ENCODE results near the gene RYR2.
A peak's percentile ranks its signal among the peaks of the same experiment; 100 is the strongest.

Gene RYR2

DNA sequence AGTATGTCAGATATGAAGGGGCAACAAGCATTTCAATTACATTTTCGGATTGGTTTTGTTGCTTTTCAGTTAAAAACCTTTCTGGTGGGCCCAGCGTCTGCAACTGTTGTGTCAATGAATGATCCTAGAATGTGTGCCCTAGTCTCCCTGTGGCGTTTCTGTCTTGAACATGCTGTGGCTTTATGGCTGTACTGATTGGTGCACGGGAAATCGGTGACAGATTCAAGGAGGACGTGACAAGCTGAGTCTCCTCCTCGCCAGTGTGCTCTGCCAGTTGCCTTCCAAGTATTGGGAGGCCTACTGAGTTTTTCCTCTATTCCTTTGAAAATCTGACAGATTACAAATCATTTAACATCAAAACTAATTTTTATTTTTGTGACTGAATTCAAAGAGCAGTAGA, 721.2 kb downstream of the RYR2 start:
- H3K4me3 ChIP-seq (ENCODE audit: low read length): no peak overlapping the region
- no peak for DNase-seq (ENCODE audit: low read depth, low spot score)

DNA sequence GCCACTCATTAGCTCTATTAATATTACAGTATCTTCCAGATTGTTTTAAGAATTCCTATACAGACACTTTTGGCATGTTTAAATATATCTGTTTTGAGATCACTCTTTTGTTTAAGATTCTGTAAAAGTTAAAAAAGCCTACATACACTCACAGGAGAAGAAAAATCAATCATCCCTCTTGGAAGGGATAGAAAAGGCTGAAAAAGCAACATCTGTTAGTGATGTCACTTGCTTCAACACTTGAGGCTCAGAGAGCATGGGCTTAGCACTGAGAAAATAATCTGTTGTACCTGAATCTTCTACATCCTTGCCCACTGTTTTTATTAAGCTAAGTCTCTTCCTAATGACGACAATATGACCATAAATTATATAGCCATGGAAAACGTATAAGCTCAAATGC, 721.8 kb downstream of the RYR2 start:
- no peak for DNase-seq (ENCODE audit: low read depth, low spot score)
- H3K4me3 ChIP-seq (ENCODE audit: low read length): no peak overlapping the region

DNA sequence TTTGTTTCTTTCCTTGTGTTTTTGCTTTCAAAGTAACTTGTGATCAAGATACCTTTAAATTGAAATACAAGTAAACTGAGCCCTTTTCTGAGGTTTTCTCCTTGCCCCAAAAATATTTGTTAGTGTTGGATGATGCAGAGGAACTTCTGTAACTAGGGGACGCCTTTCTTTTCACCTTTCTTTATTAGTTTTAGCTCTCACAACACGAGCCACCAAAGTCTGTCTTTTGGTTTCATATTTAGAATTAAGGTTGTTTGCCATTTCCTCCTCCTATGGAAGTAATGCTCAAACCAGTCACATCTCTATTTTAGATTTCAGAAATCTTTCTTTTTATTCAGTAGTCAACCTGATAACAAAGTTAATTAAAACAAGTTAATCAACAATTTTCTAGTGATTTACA, 727.9 kb downstream of the RYR2 start:
- no peak overlapping the region for H3K4me3 ChIP-seq (ENCODE audit: low read length)
- DNase-seq (ENCODE audit: low read depth, low spot score): no peak

DNA sequence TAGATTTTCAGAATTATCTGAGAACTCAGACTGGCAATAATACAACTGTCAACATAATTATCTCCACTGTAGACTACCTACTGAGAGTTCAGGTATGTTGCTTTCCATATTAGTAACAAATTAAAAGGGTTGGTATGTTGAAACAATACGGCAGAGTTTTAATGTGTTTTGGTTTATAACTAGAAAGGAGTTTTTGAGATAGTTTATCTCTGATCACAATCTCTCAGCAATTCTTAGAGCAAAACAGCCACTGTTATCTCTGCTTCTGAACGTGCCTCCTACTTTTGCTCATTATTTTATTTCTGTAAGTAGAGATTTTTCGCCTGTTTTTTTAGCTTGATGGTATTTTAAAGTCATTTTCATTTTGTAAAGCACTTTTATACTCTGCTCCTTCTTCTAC, 730.0 kb downstream of the RYR2 start:
- H3K4me3 ChIP-seq (ENCODE audit: low read length): no peak overlapping the region
- DNase-seq (ENCODE audit: low read depth, low spot score): no peak

DNA sequence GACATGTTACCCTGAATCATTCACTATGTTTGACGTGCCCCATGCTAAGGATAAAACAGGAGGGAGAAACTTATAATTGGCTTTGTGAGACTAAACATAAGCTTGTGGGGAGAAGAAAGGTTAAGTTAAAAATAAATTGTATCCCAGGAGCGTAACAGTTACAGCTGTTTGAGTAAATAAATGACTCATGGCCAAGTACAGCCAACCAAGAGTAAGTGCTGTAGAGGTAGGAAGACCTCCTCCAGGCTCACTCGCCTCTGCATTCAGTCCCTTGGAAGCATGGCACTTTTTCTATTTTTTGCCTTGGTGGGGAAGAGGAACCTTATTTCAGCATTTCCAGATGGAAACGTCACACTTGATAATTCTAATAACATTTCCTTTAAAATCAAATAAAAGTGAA, 732.3 kb downstream of the RYR2 start:
- no peak overlapping the region for H3K4me3 ChIP-seq (ENCODE audit: low read length)

DNA sequence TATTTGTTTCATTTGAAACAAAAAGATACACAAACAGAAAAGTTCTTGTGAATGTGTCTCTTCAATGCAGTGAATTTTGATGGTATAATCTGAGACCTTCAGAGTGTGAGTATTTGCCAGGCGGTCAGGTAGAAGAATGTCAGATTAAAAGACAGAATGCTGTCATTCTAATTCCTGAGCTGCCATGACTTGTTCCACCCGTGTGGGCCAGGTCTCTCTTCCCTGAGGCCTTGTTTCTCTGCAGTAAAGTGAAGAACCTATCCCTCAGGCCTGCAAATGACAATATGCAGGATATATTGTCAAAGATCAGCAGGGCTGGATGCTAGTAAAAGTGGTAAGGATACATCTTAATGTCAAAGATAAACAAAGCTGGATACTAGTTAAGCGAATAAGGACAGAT, 737.4 kb downstream of the RYR2 start:
- no peak for DNase-seq (ENCODE audit: low read depth, low spot score)
- H3K4me3 ChIP-seq (ENCODE audit: low read length): no peak overlapping the region

More for the DNA sequence above, 732.3 kb downstream of the RYR2 start:
- DNase-seq (ENCODE audit: low read depth, low spot score): no peak

DNA sequence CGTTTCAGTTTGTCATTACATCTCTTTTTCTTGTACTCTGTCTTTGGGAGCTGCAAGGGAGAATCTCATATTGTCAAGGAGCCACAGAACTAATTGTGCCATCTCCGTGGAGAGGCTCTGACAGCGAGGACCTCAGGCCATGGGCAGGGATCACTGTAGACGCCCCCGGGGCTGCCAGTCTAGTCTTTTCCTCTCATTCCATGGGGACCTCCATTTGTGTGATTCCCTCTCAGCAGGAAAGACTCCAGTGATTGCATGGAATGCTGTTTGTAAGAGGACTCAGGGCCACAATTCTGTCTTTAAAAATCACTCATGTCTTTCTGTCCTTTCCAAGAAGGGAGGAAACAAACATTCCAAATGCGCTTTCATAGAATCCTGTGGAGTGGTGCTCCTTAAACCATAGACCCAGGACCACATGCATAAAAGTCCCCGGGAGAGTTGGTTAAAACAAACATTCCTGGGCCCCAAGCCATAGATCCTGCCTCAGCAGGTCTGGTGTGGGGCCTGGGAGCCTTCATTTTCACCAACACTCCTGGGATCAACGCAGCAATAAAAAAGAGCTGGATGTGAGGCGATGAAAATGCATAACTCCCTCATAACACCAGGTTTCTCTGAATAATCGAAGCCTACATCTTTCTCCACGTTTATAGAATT, 744.2 kb downstream of the RYR2 start:
- no peak overlapping the region for H3K4me3 ChIP-seq (ENCODE audit: low read length)

DNA sequence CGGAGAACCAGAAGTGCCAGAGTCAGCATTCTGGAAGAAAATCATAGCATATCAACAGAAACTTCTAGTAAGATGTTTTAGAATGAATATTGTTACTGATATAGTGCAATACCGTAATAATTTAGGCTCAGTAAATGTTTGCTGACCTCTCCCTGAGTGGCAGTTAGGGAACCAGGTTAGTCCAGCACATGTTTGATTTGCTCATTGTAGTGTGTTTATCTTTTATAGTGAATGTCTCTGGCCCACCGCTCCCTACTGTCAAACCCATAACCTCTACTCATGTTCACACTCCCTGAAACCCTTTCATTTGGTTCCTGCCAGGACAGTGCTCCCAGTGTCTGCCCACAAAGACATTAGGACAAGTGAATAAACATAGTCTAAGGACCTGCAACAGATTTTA, 746.1 kb downstream of the RYR2 start:
- DNase-seq (ENCODE audit: low read depth, low spot score): no peak
- no peak overlapping the region for H3K4me3 ChIP-seq (ENCODE audit: low read length)

More for the DNA sequence above, 744.2 kb downstream of the RYR2 start:
- no peak for DNase-seq (ENCODE audit: low read depth, low spot score)

DNA sequence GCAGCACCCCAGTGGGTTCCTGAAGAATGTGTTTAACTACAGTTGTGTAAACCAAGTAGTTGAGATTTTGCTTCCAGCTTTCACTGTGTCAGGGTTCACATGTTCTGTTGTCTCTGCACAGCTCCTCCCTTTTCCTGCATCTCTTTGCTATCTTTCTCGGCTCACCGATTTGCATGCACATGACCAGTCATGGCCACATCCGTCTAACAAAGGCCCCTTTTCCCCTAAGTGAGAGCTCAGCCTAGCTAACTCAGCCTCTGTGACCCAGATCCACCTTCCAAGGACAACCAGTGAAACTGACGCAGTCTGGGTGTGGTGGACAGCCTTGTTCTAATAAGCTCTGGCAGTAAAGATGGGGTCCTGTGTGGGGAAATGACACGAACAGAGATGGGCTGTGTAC, 747.6 kb downstream of the RYR2 start:
- no peak overlapping the region for H3K4me3 ChIP-seq (ENCODE audit: low read length)
- no peak for DNase-seq (ENCODE audit: low read depth, low spot score)

DNA sequence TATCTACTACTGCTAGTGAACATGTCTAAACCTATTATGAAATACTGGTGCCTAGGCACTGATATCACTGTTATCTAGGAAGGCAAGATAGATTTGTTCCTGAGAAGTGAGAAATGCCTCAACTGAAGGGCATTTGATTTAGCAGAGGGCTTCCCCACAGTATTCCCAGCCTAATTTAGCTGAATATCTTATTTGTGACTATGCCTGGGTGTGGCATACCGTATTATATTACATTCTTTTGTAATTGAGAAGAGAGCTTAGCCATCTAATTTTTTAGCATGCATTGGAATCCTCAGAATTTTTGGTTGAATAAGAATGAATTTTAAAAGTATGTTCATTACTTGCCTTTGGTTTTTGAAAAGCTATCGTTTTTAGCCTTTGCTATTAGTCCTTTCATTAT, 749.6 kb downstream of the RYR2 start:
- no peak overlapping the region for H3K4me3 ChIP-seq (ENCODE audit: low read length)
- DNase-seq (ENCODE audit: low read depth, low spot score): no peak

DNA sequence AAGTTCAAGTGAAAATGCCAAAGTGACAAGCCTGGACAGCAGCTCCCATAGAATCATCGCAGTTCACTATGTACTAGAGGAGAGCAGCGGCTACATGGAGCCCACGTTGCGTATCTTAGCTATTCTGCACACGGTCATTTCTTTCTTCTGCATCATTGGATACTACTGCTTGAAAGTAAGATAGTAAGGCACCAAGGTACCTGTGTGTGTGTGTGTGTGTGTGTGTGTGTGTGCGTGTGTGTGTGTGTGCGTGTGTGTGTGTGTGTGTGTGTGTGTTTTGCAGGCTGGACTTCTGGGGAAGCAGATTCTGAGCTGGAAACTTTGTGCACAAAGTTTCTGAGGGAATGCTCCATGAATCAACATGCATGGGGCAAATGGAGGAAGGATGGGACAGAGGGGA, 750.2 kb downstream of the RYR2 start:
- no peak overlapping the region for H3K4me3 ChIP-seq (ENCODE audit: low read length)
- DNase-seq (ENCODE audit: low read depth, low spot score): no peak

DNA sequence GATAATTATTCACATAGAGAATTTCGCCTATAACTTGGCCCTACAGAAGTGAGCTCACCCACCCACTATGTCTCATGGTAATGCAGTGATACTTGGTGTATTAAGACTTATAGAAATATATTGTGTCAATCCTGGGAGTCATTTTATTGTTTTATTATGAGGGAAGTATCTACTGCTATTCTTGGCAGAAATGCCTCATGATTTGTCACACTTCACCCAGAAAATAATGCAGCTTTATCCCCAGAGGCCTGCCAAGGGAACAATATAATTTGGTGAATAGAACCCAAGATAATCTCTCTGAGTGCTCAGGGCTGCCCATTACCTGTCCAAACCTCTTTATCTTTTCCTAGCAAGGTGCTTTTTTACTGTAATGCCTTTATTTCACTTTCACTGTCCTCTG, 750.7 kb downstream of the RYR2 start:
- H3K4me3 ChIP-seq (ENCODE audit: low read length): no peak overlapping the region
- DNase-seq (ENCODE audit: low read depth, low spot score): no peak

DNA sequence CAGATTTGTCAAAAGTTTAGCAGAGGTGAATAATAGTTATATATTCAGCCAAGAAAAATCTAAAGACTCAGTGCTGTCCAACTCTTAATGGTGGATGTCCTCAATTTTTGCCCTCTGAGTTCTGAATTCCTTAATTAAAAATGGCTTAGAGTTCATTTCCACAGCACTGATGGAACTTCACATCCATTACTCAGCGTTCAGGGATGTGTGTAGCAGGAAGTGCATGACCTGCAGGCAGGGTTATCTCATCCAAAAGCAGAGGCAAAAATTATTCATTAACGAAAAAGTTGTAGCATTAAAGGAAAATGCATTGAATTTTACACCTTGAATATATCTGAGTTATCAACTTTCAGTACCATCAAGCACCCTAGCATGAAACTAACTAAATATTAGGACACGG, 752.1 kb downstream of the RYR2 start:
- no peak for DNase-seq (ENCODE audit: low read depth, low spot score)
- H3K4me3 ChIP-seq (ENCODE audit: low read length): no peak overlapping the region

DNA sequence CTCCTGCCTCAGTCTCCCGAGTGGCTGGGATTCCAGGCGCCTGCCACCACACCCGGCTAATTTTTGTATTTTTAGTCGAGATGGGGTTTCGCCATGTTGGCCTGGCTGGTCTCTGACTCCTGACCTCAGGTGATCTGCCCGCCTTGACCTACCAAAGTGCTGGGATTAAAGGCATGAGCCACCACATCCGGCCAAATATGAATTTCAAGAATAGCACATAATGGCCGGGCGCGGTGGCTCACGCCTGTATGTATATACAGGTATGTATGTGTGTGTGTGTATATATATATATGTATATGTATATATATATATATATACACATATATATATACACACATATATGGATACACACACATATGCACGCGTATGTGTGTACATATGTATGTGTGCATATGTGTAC, 753.6 kb downstream of the RYR2 start:
- no peak for DNase-seq (ENCODE audit: low read depth, low spot score)
- H3K4me3 ChIP-seq (ENCODE audit: low read length): no peak overlapping the region

DNA sequence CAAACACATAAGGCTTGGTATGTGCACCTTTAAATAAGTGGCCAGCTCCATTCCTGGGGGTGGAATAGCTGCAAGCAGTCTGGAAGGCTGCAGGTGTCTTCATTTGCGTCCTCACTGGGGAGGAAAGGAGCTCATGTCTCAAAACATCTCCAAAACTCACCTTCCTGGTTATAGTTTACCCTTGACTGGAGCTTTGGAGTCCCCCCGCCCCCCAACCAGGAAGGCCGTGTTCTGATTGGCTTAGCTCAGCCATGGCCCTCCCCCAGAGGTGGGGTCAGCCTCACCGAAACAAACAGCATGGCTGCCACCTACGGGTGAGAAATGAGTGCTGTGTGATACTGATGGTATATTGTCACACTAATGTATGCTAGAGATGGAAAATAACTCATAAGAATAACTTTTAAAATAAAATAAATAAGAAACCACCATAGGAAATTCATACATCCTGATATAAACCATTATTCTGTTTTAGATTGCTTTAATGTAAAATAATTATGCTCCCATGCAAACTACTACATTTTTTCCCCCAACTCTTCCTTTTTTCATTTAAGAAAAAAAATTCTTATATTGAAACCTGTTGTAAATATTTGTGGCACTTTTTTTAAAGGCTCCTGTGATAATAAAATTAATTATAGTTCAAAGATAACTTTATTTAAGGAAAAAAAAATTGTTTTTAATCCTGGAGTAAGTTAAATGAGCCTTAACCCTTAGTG, 757.9 kb downstream of the RYR2 start:
- H3K4me3 ChIP-seq (ENCODE audit: low read length): no peak overlapping the region
- peak; percentile 71 for DNase-seq (ENCODE audit: low read depth, low spot score)

DNA sequence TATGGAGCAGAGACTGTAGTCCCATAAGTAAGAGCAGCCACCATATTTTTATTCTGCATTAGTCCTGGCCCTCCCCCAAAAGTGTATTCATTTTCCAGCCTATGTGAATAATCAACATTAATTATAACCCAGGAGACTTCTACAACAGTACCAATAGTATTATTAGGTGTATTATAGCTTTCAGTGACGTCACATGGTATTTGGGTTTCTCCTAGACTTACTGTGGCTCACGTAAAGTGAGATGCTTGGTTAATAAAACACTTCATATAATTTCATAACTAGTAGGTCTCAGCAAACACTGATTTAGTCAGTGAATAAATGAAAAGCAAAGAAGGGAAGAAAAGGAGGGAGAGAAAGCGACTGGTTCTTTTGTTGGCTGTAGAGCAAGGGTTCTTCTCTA, 762.5 kb downstream of the RYR2 start:
- no peak overlapping the region for H3K4me3 ChIP-seq (ENCODE audit: low read length)
- no peak for DNase-seq (ENCODE audit: low read depth, low spot score)

DNA sequence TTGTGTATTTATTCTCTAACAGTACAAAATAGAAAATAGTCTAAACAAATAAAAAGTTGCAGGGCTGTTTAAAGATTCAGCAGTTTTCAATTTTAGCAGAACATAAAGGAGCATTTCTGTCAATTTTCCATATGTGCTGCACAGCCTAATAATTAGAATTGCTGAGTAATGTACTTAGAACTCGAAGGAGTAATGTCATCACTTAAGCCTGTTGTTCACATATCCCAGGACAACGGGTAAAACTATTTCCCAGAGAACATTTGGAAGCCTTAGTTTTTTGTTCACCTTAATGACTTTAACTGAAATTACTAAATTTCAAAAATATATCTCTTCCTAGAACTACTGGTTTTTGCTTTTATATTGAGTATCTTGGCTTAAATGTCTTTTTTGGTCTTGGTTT, 767.1 kb downstream of the RYR2 start:
- H3K4me3 ChIP-seq (ENCODE audit: low read length): no peak overlapping the region
- DNase-seq (ENCODE audit: low read depth, low spot score): no peak

DNA sequence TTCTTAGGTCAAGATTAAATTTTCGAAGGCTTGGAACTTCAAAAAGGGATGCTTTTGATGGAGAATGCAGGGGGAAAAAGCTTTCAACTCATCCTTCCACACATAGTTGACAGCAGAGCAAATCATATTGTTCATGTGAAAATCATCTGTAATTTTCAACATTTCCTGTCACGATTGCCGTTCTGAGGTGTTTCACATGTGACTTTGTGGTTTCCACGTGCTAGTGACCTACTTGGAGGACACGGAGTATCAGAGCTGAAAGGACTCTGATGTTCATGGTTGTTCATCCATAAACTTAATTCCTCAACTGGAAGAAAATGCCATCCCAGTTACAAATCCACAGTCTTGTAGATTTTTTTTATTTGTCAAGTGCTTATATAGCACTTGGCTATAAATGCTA, 769.6 kb downstream of the RYR2 start:
- H3K4me3 ChIP-seq (ENCODE audit: low read length): no peak overlapping the region
- DNase-seq (ENCODE audit: low read depth, low spot score): no peak

DNA sequence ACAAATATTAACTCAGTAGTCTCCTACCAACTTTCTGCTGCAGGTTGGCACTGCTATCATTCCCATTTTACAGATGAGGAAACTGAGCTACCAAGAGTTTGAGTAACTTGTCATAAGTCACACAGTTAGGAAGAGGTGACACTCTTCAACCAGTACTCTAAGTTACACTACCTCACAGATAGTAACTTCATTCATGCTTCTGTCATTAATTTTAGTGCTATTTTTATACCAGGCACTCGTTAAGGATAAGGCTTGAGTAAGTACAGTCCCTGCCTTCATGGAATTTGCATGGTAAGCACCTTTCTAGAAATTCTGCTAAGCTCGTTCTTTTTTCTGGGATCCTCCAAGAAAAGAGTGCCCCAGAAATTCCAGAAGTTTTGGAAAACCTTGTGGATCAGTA, 770.1 kb downstream of the RYR2 start:
- no peak for DNase-seq (ENCODE audit: low read depth, low spot score)
- H3K4me3 ChIP-seq (ENCODE audit: low read length): no peak overlapping the region

DNA sequence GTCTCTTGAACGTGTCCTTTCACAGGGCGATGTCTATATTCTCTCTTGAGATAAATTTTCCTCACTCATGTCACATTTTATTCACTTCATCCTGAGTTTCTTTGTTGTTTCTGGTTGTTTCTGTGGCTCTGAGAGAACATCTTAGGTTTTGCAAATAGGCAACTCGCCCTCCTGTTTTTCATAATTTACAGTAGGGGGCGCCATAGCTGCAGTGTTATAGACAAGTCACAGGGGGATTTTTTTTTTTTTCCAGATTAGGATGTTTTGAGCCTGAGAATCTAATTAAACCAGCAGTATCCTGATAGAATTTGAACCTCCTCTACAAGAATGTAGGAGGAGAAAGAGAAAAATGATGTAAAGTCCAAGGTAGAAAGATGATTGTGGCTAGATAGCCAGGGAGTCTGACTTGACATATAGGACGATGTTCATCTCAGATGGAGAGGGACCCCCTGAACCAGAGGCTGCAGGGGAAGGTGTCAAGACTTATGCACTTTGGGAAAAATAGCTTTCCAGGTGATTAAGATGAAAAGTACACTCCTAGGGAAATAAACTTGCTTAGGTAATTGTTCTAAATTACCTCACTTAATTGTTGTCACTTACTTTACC, 772.4 kb downstream of the RYR2 start:
- H3K4me3 ChIP-seq (ENCODE audit: low read length): no peak overlapping the region
- DNase-seq (ENCODE audit: low read depth, low spot score): peak; percentile 22

DNA sequence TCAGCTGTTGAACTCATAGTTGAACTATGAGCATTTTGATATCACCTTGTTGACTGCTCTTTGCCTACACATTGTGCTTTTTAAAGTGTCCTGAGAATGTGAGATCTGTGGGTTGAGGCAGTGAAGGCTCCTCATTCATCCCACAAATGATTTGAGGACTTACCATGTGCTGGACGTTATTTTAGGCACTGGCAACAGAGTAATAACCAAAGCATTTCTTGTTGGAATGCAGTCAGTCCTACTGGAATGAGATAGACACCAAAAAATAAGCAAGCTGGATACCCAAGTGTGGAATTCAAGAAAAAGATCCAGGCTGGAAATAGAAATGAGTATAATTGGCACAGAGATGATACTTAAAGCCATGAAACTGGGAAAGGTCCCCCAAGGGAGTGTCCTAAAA, 775.3 kb downstream of the RYR2 start:
- no peak for DNase-seq (ENCODE audit: low read depth, low spot score)
- no peak overlapping the region for H3K4me3 ChIP-seq (ENCODE audit: low read length)

Measured in Jurkat, Clone E6-1 (cell line).